ENCODE results near the gene KCTD4. TPM values are rescaled to one million over a fixed set of nuclear protein-coding genes. Genes with fewer than 3 reads are reported as not detected.

The KCTD4 gene
- total and polyA plus RNA-seq, 8 donors = 0.10 TPM; not detected in 7

- H3K4me3 ChIP-seq = no peak overlapping the region
- no peaks in the 10 kb centered on the region for H3K9me3 ChIP-seq
- no peaks in the 10 kb centered on the region for H3K27me3 ChIP-seq
- no peak for DNase-seq
- H3K4me1 ChIP-seq = peaks cover 0 to 18% (median 5%) of the 10 kb centered on the region in 4 donors
- H3K36me3 ChIP-seq = no peaks in the 10 kb centered on the region
- H3K27ac ChIP-seq = no peak overlapping the region
- WGBS, 5 donors = 95 to 100% (median 100%) methylated on average over 2 of the region's 2 CpGs
- no peak for TF ChIP-seq POLR2AphosphoS5 (IDR thresholded peaks at IDR 0.05)
- TF ChIP-seq EP300 (IDR thresholded peaks at IDR 0.05) = no peak
- intact Hi-C loops (cut with DNase I; ENCODE audit: low total_unique reads) = no loop called here
Observed at GRCh38 chr13:45232591-45232990, 31.7 kb upstream of the KCTD4 start.

- 7 to 22% (median 10%) methylated on average over 1 of the region's 1 CpG for WGBS, 5 donors
Observed at GRCh38 chr13:45231722-45232121, 30.9 kb upstream of the KCTD4 start.

GRCh38 chr13:45231305-45231704 is 30.5 kb upstream of the KCTD4 start:
- no peak overlapping the region for H3K27ac ChIP-seq
- H3K4me3 ChIP-seq = no peak overlapping the region
- DNase-seq = no peak
- intact Hi-C loops (cut with DNase I; ENCODE audit: low total_unique reads) = no loop called here
- TF ChIP-seq CTCF (IDR thresholded peaks at IDR 0.05) (no peak), EP300 (IDR thresholded peaks at IDR 0.05) (no peak), POLR2A (IDR thresholded peaks at IDR 0.05) (no peak), POLR2AphosphoS5 (IDR thresholded peaks at IDR 0.05) (no peak)
- WGBS, 5 donors = 89 to 94% (median 90%) methylated on average over 4 of the region's 4 CpGs
- H3K36me3 ChIP-seq = no peaks in the 10 kb centered on the region
- no peaks in the 10 kb centered on the region for H3K27me3 ChIP-seq
- H3K4me1 ChIP-seq = peaks cover 0 to 16% (median 4%) of the 10 kb centered on the region in 4 donors
- H3K9me3 ChIP-seq = no peaks in the 10 kb centered on the region

More at GRCh38 chr13:45231722-45232121, 30.9 kb upstream of the KCTD4 start:
- intact Hi-C loops (cut with DNase I; ENCODE audit: low total_unique reads) = no loop called here
- Histone ChIP-seq H3K27ac (no peak overlapping the region), H3K36me3 (no peaks in the 10 kb centered on the region), H3K4me3 (no peak overlapping the region), H3K4me1 (peaks cover 0 to 18% (median 5%) of the 10 kb centered on the region in 4 donors), H3K27me3 (no peaks in the 10 kb centered on the region), H3K9me3 (no peaks in the 10 kb centered on the region)
- DNase-seq = peak in 1 of 2 donors; percentile 63
- TF ChIP-seq EP300 (IDR thresholded peaks at IDR 0.05) (no peak), CTCF (IDR thresholded peaks at IDR 0.05) (no peak), POLR2AphosphoS5 (IDR thresholded peaks at IDR 0.05) (no peak), POLR2A (IDR thresholded peaks at IDR 0.05) (no peak)

- H3K27me3 ChIP-seq = no peaks in the 10 kb centered on the region
- 94 to 99% (median 98%) methylated on average over 4 of the region's 4 CpGs for WGBS, 5 donors
- H3K4me3 ChIP-seq = no peak overlapping the region
- H3K4me1 ChIP-seq = peaks cover 0 to 7% (median 2%) of the 10 kb centered on the region in 4 donors
- no peaks in the 10 kb centered on the region for H3K9me3 ChIP-seq
- no peak overlapping the region for H3K27ac ChIP-seq
- no peaks in the 10 kb centered on the region for H3K36me3 ChIP-seq
- intact Hi-C loops (cut with DNase I; ENCODE audit: low total_unique reads) = no loop called here
- no peak for DNase-seq
- no peak for TF ChIP-seq POLR2AphosphoS5 (IDR thresholded peaks at IDR 0.05)
- no peak for TF ChIP-seq POLR2A (IDR thresholded peaks at IDR 0.05)
- TF ChIP-seq CTCF (IDR thresholded peaks at IDR 0.05) = no peak
- TF ChIP-seq EP300 (IDR thresholded peaks at IDR 0.05) = no peak
Observed at GRCh38 chr13:45229172-45229571, 28.3 kb upstream of the KCTD4 start.

GRCh38 chr13:45228002-45228401 is 27.2 kb upstream of the KCTD4 start:
- Histone ChIP-seq H3K27me3 (no peaks in the 10 kb centered on the region), H3K27ac (no peak overlapping the region), H3K4me3 (no peak overlapping the region), H3K4me1 (peaks cover 0 to 7% (median 2%) of the 10 kb centered on the region in 4 donors), H3K9me3 (no peaks in the 10 kb centered on the region), H3K36me3 (no peaks in the 10 kb centered on the region)
- no peak for DNase-seq
- TF ChIP-seq CTCF (IDR thresholded peaks at IDR 0.05) (no peak), POLR2A (IDR thresholded peaks at IDR 0.05) (no peak), EP300 (IDR thresholded peaks at IDR 0.05) (no peak), POLR2AphosphoS5 (IDR thresholded peaks at IDR 0.05) (no peak)
- intact Hi-C loops (cut with DNase I; ENCODE audit: low total_unique reads) = no loop called here
- 94 to 98% (median 96%) methylated on average over 5 of the region's 5 CpGs for WGBS, 5 donors
